ENCODE measurements around the gene ZNF366. TPM values are rescaled to one million over a fixed set of nuclear protein-coding genes. Genes with fewer than 3 reads are reported as not detected.
A peak's percentile ranks its signal among the peaks of the same experiment; 100 is the strongest.

ZNF366 gene
- total RNA-seq, 1 donor from 2014 or later = 8.1 TPM

GRCh38 chr5:72522607-72523006 is 15.4 kb upstream of the ZNF366 start:
- H3K27ac ChIP-seq (replicated peaks) = no peak overlapping the region
- no peak overlapping the region for H3K4me3 ChIP-seq
- H3K9me3 ChIP-seq (replicated peaks) = peaks cover 31% of the 10 kb centered on the region
- intact Hi-C loops (cut with micrococcal nuclease) = no loop called here
- no peak for DNase-seq
- peaks cover 24% of the 10 kb centered on the region for H3K4me1 ChIP-seq
- no peak for TF ChIP-seq CTCF (IDR thresholded peaks at IDR 0.05; ENCODE audit: borderline replicate concordance)
- H3K36me3 ChIP-seq = no peaks in the 10 kb centered on the region
- no peaks in the 10 kb centered on the region for H3K27me3 ChIP-seq (ENCODE audit: low read depth)

- no peaks in the 10 kb centered on the region for H3K36me3 ChIP-seq
- DNase-seq = no peak
- intact Hi-C loops (cut with micrococcal nuclease) = loop anchor here (5.0 kb wide), 1 partner anchor 67 kb away; no protein-coding TSS in a partner anchor
These were observed 11.9 kb upstream of the ZNF366 start for GRCh38 chr5:72519111-72519510.

GRCh38 chr5:72518001-72518683 is 10.9 kb upstream of the ZNF366 start:
- DNase-seq = peak; percentile 68
- intact Hi-C loops (cut with micrococcal nuclease) = loop anchor here (5.0 kb wide), 1 partner anchor 66 kb away; no protein-coding TSS in a partner anchor
- H3K4me3 ChIP-seq = no peak overlapping the region
- TF ChIP-seq CTCF (IDR thresholded peaks at IDR 0.05; ENCODE audit: borderline replicate concordance) = no peak
- H3K27ac ChIP-seq (replicated peaks) = peak overlapping the region; percentile 82
- no peaks in the 10 kb centered on the region for H3K36me3 ChIP-seq
- peaks cover 31% of the 10 kb centered on the region for H3K9me3 ChIP-seq (replicated peaks)
- peaks cover 21% of the 10 kb centered on the region for H3K4me1 ChIP-seq
- no peaks in the 10 kb centered on the region for H3K27me3 ChIP-seq (ENCODE audit: low read depth)

More at GRCh38 chr5:72519111-72519510, 11.9 kb upstream of the ZNF366 start:
- peaks cover 31% of the 10 kb centered on the region for H3K9me3 ChIP-seq (replicated peaks)
- peak overlapping the region; percentile 82 for H3K27ac ChIP-seq (replicated peaks)
- H3K4me3 ChIP-seq = no peak overlapping the region
- no peaks in the 10 kb centered on the region for H3K27me3 ChIP-seq (ENCODE audit: low read depth)
- peaks cover 25% of the 10 kb centered on the region for H3K4me1 ChIP-seq
- no peak for TF ChIP-seq CTCF (IDR thresholded peaks at IDR 0.05; ENCODE audit: borderline replicate concordance)

GRCh38 chr5:72516916-72517315 is 9.7 kb upstream of the ZNF366 start:
- Histone ChIP-seq H3K27ac (replicated peaks) (peak overlapping the region; percentile 82), H3K9me3 (replicated peaks) (peaks cover 23% of the 10 kb centered on the region), H3K36me3 (no peaks in the 10 kb centered on the region), H3K27me3 (ENCODE audit: low read depth) (no peaks in the 10 kb centered on the region), H3K4me3 (no peak overlapping the region), H3K4me1 (peaks cover 21% of the 10 kb centered on the region)
- intact Hi-C loops (cut with micrococcal nuclease) = loop anchor here (5.0 kb wide), 1 partner anchor 65 kb away; no protein-coding TSS in a partner anchor
- no peak for TF ChIP-seq CTCF (IDR thresholded peaks at IDR 0.05; ENCODE audit: borderline replicate concordance)
- no peak for DNase-seq

GRCh38 chr5:72515211-72515610 is 8.0 kb upstream of the ZNF366 start:
- no peaks in the 10 kb centered on the region for H3K36me3 ChIP-seq
- peaks cover 33% of the 10 kb centered on the region for H3K4me1 ChIP-seq
- no peaks in the 10 kb centered on the region for H3K27me3 ChIP-seq (ENCODE audit: low read depth)
- intact Hi-C loops (cut with micrococcal nuclease) = loop anchor here (5.0 kb wide), 1 partner anchor 63 kb away; no protein-coding TSS in a partner anchor
- TF ChIP-seq CTCF (IDR thresholded peaks at IDR 0.05; ENCODE audit: borderline replicate concordance) = no peak
- no peak for DNase-seq
- no peak overlapping the region for H3K27ac ChIP-seq (replicated peaks)
- H3K4me3 ChIP-seq = no peak overlapping the region
- peaks cover 15% of the 10 kb centered on the region for H3K9me3 ChIP-seq (replicated peaks)

Data from left ventricle myocardium inferior (tissue), 1 donor.